ENCODE measurements around the gene TOR1A.

DNA sequence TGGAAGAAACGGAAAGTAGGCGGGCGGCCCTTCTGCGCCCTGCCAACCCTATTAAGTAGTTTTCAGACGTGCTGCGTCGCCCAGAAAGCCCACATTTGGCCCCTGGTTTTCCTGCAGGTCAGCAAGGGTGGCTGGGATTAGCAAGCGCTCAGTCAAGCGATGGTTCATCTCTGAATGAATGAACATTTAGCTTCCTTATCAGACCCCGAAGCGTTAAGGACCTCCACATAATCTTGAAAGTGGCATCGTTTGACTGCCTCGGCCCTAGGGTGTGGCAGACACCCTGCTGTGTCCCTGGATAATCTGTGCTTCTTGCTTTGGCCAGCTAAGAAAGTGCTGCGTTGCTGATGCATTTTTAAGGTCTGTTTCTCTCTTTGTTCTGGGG, 20.3 kb downstream of the TOR1A start:
- TF ChIP-seq, protein P1, sequence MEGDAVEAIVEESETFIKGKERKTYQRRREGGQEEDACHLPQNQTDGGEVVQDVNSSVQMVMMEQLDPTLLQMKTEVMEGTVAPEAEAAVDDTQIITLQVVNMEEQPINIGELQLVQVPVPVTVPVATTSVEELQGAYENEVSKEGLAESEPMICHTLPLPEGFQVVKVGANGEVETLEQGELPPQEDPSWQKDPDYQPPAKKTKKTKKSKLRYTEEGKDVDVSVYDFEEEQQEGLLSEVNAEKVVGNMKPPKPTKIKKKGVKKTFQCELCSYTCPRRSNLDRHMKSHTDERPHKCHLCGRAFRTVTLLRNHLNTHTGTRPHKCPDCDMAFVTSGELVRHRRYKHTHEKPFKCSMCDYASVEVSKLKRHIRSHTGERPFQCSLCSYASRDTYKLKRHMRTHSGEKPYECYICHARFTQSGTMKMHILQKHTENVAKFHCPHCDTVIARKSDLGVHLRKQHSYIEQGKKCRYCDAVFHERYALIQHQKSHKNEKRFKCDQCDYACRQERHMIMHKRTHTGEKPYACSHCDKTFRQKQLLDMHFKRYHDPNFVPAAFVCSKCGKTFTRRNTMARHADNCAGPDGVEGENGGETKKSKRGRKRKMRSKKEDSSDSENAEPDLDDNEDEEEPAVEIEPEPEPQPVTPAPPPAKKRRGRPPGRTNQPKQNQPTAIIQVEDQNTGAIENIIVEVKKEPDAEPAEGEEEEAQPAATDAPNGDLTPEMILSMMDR (IDR thresholded peaks at IDR 0.05) = no peak
- no peak for TF ChIP-seq EP300 (IDR thresholded peaks at IDR 0.05)
